OCI-LY7 (cell line): ENCODE results near the gene SUSD4.

Source experiments
- EZH2phosphoT487 ChIP-seq: fragments of 200-600 bp; sonication (generic); IDR thresholded peaks from 2 replicates; pipeline ENCODE4 v1.6.1; 2018; ENCODE audit warnings: low read depth, borderline replicate concordance, mild to moderate bottlenecking, mixed run types, antibody characterized with exemption, low read length, moderate library complexity, mixed read lengths
- TF ChIP-seq, protein P1 (sequence below): fragments of 200-600 bp; sonication (generic); conservative IDR thresholded peaks from 2 replicates; pipeline ENCODE4 v1.5.1; 2014; ENCODE audit warnings: mild to moderate bottlenecking, antibody characterized with exemption, low read length, moderate library complexity, mixed read lengths

DNA sequence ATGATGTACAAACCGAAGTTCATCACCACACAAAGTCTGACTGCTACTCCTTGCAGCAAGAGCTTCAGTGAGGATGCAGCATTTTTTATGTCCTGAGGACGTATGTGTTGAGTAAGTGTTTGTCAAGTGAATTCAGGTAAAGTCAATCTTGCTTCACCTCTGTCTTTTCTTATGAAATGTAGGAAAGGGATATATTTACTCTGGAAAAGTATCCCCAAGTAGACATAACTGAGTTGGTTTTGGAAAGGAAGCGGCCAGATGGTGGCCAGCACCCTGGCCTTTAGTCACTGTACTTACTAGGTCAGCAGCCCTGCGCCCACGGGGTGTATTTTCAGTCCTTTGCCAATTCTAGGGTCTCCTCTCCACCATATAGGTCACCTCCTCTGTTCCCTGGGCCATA lies 75.2 kb downstream of the SUSD4 start:
- TF ChIP-seq, protein P1, sequence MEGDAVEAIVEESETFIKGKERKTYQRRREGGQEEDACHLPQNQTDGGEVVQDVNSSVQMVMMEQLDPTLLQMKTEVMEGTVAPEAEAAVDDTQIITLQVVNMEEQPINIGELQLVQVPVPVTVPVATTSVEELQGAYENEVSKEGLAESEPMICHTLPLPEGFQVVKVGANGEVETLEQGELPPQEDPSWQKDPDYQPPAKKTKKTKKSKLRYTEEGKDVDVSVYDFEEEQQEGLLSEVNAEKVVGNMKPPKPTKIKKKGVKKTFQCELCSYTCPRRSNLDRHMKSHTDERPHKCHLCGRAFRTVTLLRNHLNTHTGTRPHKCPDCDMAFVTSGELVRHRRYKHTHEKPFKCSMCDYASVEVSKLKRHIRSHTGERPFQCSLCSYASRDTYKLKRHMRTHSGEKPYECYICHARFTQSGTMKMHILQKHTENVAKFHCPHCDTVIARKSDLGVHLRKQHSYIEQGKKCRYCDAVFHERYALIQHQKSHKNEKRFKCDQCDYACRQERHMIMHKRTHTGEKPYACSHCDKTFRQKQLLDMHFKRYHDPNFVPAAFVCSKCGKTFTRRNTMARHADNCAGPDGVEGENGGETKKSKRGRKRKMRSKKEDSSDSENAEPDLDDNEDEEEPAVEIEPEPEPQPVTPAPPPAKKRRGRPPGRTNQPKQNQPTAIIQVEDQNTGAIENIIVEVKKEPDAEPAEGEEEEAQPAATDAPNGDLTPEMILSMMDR, result no peak
- no peak for TF ChIP-seq EZH2phosphoT487
